ENCODE results near the gene GADD45A. TPM values are rescaled to one million over a fixed set of nuclear protein-coding genes. Genes with fewer than 3 reads are reported as not detected.
"Not testable (repeated sequence)": the region's sequence is repeated elsewhere in the genome, so short reads cannot be mapped to it uniquely, and the experiment has no call there.

GADD45A gene
- total RNA-seq, 1 experiment from 2014 or later = 46.0 TPM

DNA sequence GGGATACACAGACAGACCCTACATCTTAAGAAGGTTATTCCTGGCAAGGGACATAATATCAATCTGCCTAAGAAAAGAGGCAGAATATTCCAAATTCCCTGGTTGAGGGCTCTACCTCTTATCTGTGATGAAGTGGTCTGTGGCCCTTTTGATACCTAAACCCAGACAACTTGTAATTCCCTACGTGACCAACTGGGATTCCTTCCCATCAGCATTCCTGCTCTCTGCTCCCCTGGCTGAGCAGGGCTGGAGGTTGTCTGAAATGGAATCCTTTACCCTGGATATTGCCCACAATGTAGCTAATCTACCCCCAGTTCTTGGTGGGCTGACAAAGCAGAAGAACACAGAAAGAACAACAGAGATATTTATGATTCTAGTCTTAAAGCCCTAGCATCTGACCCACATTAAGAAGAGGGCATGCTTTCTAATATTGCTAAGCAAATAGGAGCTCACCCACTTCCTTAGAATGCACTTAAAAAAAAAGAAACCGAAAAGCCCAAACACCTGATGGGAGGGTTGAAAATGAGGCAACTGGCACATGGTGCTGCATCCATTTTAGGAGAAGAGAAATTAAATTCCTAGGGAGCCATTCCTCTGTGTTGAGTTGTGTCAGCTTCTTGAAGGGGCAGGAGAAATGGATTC is 36.8 kb downstream of the GADD45A start:
- no peak for DNase-seq (ENCODE audit: low read depth)

GRCh38 chr1:67722292-67722944 is 37.4 kb downstream of the GADD45A start:
- peak; percentile 39 for DNase-seq (ENCODE audit: low read depth)

DNA sequence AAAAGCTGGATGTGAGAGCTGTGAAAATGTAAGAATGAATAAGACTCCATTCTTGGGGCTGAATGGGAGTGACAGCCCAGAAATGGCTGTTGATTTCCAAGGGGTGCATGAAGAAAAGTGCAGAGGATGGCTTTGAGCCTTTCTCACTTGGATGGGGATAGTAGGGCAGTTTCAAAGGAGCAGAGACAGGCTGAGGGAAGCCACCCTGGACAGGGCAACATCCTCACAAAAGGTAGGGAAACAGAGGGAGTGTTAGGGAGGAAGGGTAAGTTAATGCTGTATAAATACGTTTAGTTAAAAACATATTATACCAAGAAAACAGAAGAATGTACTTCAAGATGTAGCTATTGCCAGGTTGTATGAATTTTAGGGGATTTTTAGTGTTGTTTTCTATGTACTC is 38.1 kb downstream of the GADD45A start:
- no peak for DNase-seq (ENCODE audit: low read depth)

DNA sequence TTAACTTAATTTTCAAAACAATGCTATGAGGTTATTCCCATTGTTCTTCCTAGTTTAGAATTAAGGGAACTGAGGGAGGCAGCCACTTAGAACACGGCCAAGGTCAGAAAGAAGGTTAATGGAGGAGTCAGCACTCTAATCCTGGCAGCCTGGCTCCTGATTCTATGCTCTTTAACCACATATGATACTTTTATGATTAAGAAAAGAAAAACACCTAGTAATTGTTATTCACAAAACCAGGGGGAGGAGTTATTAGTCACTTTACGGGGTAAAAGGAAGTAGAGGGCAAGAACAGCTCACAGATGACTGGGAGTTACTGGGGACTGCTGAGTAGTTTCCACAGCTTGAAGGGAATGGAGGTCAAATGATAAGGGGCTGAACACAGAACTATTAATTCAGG is 38.6 kb downstream of the GADD45A start:
- DNase-seq (ENCODE audit: low read depth) = peak; percentile 56

GRCh38 chr1:67724928-67725560 is 40.0 kb downstream of the GADD45A start:
- peak; percentile 95 for DNase-seq (ENCODE audit: low read depth)

- DNase-seq (ENCODE audit: low read depth) = peak; percentile 60
Measured at GRCh38 chr1:67726224-67726623, 41.2 kb downstream of the GADD45A start.

GRCh38 chr1:67729872-67730271 is 44.9 kb downstream of the GADD45A start:
- DNase-seq (ENCODE audit: low read depth) = no peak

DNA sequence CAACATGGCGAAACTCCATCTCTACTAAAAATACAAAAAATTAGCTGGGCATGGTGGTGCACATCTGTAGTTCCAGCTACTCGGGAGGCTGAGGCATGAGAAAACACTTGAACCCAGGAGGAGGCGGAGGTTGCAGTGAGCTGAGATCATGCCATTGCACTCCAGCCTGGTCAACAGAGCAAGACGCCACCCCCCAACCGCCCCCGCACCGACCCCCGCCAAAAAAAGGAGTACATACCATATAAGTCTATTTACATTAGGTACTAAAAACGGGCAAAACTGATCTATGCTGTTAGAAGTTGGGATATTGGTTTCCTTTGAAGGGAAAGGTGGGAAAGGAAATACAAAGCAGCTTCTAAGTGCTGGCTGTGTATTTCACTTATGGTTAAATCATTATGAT is 45.3 kb downstream of the GADD45A start:
- DNase-seq (ENCODE audit: low read depth) = not testable (repeated sequence)

DNA sequence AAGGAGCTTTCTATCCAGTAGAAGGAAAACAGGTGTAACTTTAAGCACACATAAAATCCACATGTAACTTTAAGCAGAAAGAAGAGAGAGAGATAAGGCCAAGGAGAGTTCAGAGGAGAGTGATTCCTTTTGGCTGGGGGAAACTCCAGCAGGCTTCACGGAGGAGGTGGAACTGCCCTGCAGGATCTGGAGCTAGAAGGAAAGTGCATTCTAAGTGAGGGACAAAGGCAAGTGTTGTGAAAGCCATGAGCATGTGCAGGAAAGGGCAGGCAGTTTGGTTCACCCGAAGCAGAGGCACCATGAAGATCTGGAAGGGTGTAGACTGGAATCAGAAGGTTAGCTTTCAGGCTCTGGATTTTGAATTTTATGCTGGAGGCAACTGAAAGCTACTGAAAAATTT is 46.3 kb downstream of the GADD45A start:
- DNase-seq (ENCODE audit: low read depth) = no peak

- DNase-seq (ENCODE audit: low read depth) = peak; percentile 97
Measured at GRCh38 chr1:67732750-67733151, 47.8 kb downstream of the GADD45A start.

GRCh38 chr1:67733681-67734322 is 48.8 kb downstream of the GADD45A start:
- no peak for DNase-seq (ENCODE audit: low read depth)

GRCh38 chr1:67734323-67734690 is 49.3 kb downstream of the GADD45A start:
- no peak for DNase-seq (ENCODE audit: low read depth)

GRCh38 chr1:67735206-67735605 is 50.2 kb downstream of the GADD45A start:
- no peak for DNase-seq (ENCODE audit: low read depth)

DNA sequence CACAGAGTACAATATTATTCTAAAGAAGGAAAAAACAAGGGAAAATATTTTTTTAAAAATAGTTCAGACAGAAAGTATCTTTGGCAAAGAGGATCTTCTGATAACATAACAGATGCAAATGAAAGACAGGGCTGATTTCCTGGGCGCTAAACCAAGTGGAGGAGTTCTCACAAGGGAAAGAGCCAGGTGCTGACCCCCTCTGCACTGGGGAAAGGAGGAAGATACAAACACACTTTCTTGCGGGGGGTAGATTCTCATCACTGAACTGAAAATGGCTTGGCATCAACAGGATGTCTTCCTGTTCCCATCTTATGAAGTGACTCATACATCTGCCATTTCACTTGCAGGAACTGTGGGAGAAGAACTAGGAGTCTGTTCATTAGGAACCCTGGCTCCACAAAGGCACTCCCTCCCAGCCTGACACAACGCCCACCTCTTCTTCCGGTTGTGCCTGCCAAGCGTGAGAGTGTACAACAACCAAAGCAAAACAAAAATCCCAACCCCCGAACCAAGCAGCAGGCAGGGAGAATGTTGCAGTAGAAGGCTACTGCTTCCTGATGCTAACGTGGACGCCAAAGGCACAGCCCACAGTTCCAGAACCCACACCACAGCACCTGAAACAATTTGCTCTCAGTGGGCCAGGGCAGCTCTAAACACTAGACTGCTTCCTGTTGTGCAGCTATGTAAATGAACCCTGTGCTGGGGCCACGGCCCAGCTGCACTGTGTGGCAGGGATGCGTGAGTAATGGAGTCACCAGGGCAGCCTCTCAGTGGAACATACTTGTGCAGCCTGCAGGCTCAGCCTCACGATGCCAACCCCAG is 51.0 kb downstream of the GADD45A start:
- DNase-seq (ENCODE audit: low read depth) = peak; percentile 97

DNA sequence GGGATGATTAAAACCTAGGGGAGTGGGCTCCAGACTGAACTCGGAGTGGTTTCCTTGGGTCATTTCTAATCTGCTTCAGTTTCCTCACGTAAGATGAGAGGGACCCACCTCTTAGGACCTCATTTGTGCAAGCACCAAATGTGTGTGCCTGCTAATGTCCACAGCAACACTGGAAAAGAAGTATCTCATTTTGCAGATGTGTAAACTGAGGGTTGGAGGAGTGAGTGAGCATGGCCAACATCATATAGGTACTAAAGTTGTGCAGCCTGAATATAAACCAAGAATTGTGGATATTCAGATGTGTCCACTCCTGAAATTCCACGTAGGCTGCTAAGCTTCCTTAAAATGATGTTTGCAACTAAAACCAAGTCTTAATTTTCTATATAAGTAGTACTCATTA is 51.7 kb downstream of the GADD45A start:
- DNase-seq (ENCODE audit: low read depth) = no peak

GRCh38 chr1:67737875-67738274 is 52.9 kb downstream of the GADD45A start:
- DNase-seq (ENCODE audit: low read depth) = no peak

Other genes with a start within 250 kb of the GADD45A start
- 174 and 213 TPM in 2 replicates for gene GNG12, start 148.3 kb downstream of the GADD45A start, total RNA-seq (2014; rRNA removed; shearing (Covaris generic))